Small intestine (tissue), 16 donors: ENCODE measurements around the gene TSHZ1. TPM values are rescaled to one million over a fixed set of nuclear protein-coding genes. Genes with fewer than 3 reads are reported as not detected.

Experiments used
- DNase-seq, 2 donors: peaks; one replicate each; pipeline versions ENCODE4 v3.0.0 to v3.0.0-alpha.2; 2013
- FAIRE-seq: peaks from 2 replicates; lab custom pipeline; 2012; peaks lifted over from hg19 to GRCh38; lab: Jason Lieb, UNC
- H3K27ac ChIP-seq, 3 donors: one replicate each; pipeline ENCODE4 v1.5.1; 2013; ENCODE audit warnings: low read length in 2 of 3, mild to moderate bottlenecking in 2 of 3, control low read depth in 1 of 3, inconsistent platforms in 1 of 3, low read depth in 1 of 3, moderate library complexity in 1 of 3
- H3K27me3 ChIP-seq, 3 donors: one replicate each; pipeline ENCODE4 v1.6.1; 2013; ENCODE audit warnings: low read length in 3 of 3, inconsistent platforms in 1 of 3; ENCODE audit not compliant: control insufficient read depth in 3 of 3, insufficient read depth in 3 of 3
- H3K36me3 ChIP-seq, 3 donors: one replicate each; pipeline ENCODE4 v1.6.1; 2013; ENCODE audit warnings: low read length in 3 of 3, inconsistent platforms in 1 of 3, low read depth in 1 of 3, mild to moderate bottlenecking in 1 of 3, moderate library complexity in 1 of 3; ENCODE audit not compliant: control insufficient read depth in 3 of 3, insufficient read depth in 2 of 3
- H3K4me1 ChIP-seq, 3 donors: one replicate each; pipeline ENCODE4 v1.6.1; 2013; ENCODE audit warnings: low read length in 2 of 3, inconsistent platforms in 1 of 3, low read depth in 1 of 3, mild to moderate bottlenecking in 1 of 3, moderate library complexity in 1 of 3; ENCODE audit not compliant: control insufficient read depth in 3 of 3, insufficient read depth in 2 of 3
- H3K4me3 ChIP-seq, 3 donors: one replicate each; pipeline ENCODE4 v1.5.1; 2013; ENCODE audit warnings: low read length in 3 of 3, control low read depth in 1 of 3, inconsistent platforms in 1 of 3, low read depth in 1 of 3, mild to moderate bottlenecking in 1 of 3, moderate library complexity in 1 of 3
- H3K9me3 ChIP-seq, 2 donors: one replicate each; pipeline ENCODE4 v1.6.1; 2013; ENCODE audit warnings: low read depth in 1 of 2, low read length in 1 of 2; ENCODE audit not compliant: control insufficient read depth in 2 of 2, insufficient read depth in 1 of 2
- WGBS, 3 donors: extraction: QIAGEN DNeasy Blood & Tissue Kit; methylation state at CpG; one replicate each; pipeline ENCODE4 v1.1.7; 2013; 5-methylcytosine and 5-hydroxymethylcytosine counted together
- long read RNA-seq, 10 donors: transcript quantifications; one replicate each; lab custom pipeline, GENCODE V29; 2026
- polyA plus RNA-seq, 4 donors: library from polyadenylated mRNA; stranded (reverse) in 3 of 4; unstranded in 1 of 4; fragments of 200-250 nt in 3 of 4; fragments of 120-200 nt in 1 of 4; gene quantifications; one replicate each; pipeline versions ENCODE4 v1.2.1 to v1.2.3, GENCODE V29; 2013
- donor health status: healthy with polysubstance abuse.
- donor health status: control.
- donor health status: control.
- donor health status: Bipolar disorder and iron deficiency.
- donor health status: healthy.

The TSHZ1 gene
- 10 to 100 TPM in 2 of 4 donors, 1 to 10 TPM in 2; 7.3 to 41.9 (median 10.3) TPM for polyA plus RNA-seq
- long read RNA-seq, donor 1 = 0 reads
- long read RNA-seq, donor 2, full-length matches to known transcripts = 14 of 14 reads
- long read RNA-seq, donor 2, partial matches to known transcripts = 0 of 14 reads
- long read RNA-seq, donor 2, other reads (novel, unspliced or antisense) = 0 of 14 reads
- long read RNA-seq, donor 3, full-length matches to known transcripts = 36 of 36 reads
- long read RNA-seq, donor 3, partial matches to known transcripts = 0 of 36 reads
- long read RNA-seq, donor 3, other reads (novel, unspliced or antisense) = 0 of 36 reads
- long read RNA-seq, donor 4, full-length matches to known transcripts = 4 of 4 reads
- long read RNA-seq, donor 4, partial matches to known transcripts = 0 of 4 reads
- long read RNA-seq, donor 4, other reads (novel, unspliced or antisense) = 0 of 4 reads
- long read RNA-seq, donor 5, full-length matches to known transcripts = 15 of 15 reads
- long read RNA-seq, donor 5, partial matches to known transcripts = 0 of 15 reads
- long read RNA-seq, donor 5, other reads (novel, unspliced or antisense) = 0 of 15 reads
- long read RNA-seq, donor 6, full-length matches to known transcripts = 49 of 55 reads
- long read RNA-seq, donor 6, partial matches to known transcripts = 6 of 55 reads
- long read RNA-seq, donor 6, other reads (novel, unspliced or antisense) = 0 of 55 reads
- long read RNA-seq, donor 7, full-length matches to known transcripts = 28 of 28 reads
- long read RNA-seq, donor 7, partial matches to known transcripts = 0 of 28 reads
- long read RNA-seq, donor 7, other reads (novel, unspliced or antisense) = 0 of 28 reads
- long read RNA-seq, donor 8, full-length matches to known transcripts = 3 of 3 reads
- long read RNA-seq, donor 8, partial matches to known transcripts = 0 of 3 reads
- long read RNA-seq, donor 8, other reads (novel, unspliced or antisense) = 0 of 3 reads
- long read RNA-seq, donor 9, full-length matches to known transcripts = 12 of 12 reads
- long read RNA-seq, donor 9, partial matches to known transcripts = 0 of 12 reads
- long read RNA-seq, donor 9, other reads (novel, unspliced or antisense) = 0 of 12 reads
- long read RNA-seq, donor 10, full-length matches to known transcripts = 65 of 65 reads
- long read RNA-seq, donor 10, partial matches to known transcripts = 0 of 65 reads
- long read RNA-seq, donor 10, other reads (novel, unspliced or antisense) = 0 of 65 reads

- Histone ChIP-seq H3K4me3 (peak within 1 kb of the TSS; percentile 88 to 97 (median 96)), H3K9me3 (no peaks in the 10 kb centered on the region), H3K27ac (peak within 1 kb of the TSS; percentile 94 to 99 (median 94)), H3K27me3 (no peaks in the 10 kb centered on the region), H3K4me1 (peaks cover 3 to 38% (median 18%) of the 10 kb centered on the region in 3 donors), H3K36me3 (peaks cover 0 to 2% (median 0%) of the 10 kb centered on the region in 3 donors)
- DNase-seq (peak; percentile 89 to 91), FAIRE-seq (no peak)
- 1 to 3% (median 2%) methylated on average over 15 of the region's 15 CpGs for WGBS, 3 donors
Observed at GRCh38 chr18:75210274-75211001, at the start of gene TSHZ1. Gene TSHZ1 (plus strand): TSS chr18:75210797. CDS start chr18:75211877, 1,080 bp downstream.

- Histone ChIP-seq H3K27me3 (peaks cover 0 to 7% (median 0%) of the 10 kb centered on the region in 3 donors), H3K4me3 (peak overlapping the region in 1 of 3 donors; percentile 64), H3K4me1 (no peaks in the 10 kb centered on the region), H3K27ac (no peak overlapping the region), H3K9me3 (peaks cover 0 to 12% of the 10 kb centered on the region in 2 donors), H3K36me3 (no peaks in the 10 kb centered on the region)
- 6 to 40% (median 18%) methylated on average over 14 of the region's 14 CpGs for WGBS, 3 donors
- DNase-seq (peak in 1 of 2 donors; percentile 91), FAIRE-seq (no peak)
Observed at GRCh38 chr18:75161256-75162028, 49.2 kb upstream of the TSHZ1 start.

GRCh38 chr18:75162467-75162866 lies 48.1 kb upstream of the TSHZ1 start:
- FAIRE-seq (no peak), DNase-seq (no peak)
- Histone ChIP-seq H3K4me1 (no peaks in the 10 kb centered on the region), H3K27me3 (peaks cover 0 to 7% (median 0%) of the 10 kb centered on the region in 3 donors), H3K9me3 (peaks cover 0 to 12% of the 10 kb centered on the region in 2 donors), H3K4me3 (no peak overlapping the region), H3K36me3 (no peaks in the 10 kb centered on the region), H3K27ac (no peak overlapping the region)
- WGBS, 3 donors = 71 to 77% (median 75%) methylated on average over 3 of the region's 3 CpGs

- WGBS, 3 donors = 93 to 94% (median 93%) methylated on average over 4 of the region's 4 CpGs
- DNase-seq = no peak
- Histone ChIP-seq H3K4me3 (no peak overlapping the region), H3K27me3 (peaks cover 0 to 11% (median 0%) of the 10 kb centered on the region in 3 donors), H3K4me1 (no peaks in the 10 kb centered on the region), H3K27ac (no peak overlapping the region), H3K36me3 (no peaks in the 10 kb centered on the region), H3K9me3 (peaks cover 0 to 12% of the 10 kb centered on the region in 2 donors)
- FAIRE-seq = no peak
Observed at GRCh38 chr18:75162978-75163377, 47.6 kb upstream of the TSHZ1 start.

DNA sequence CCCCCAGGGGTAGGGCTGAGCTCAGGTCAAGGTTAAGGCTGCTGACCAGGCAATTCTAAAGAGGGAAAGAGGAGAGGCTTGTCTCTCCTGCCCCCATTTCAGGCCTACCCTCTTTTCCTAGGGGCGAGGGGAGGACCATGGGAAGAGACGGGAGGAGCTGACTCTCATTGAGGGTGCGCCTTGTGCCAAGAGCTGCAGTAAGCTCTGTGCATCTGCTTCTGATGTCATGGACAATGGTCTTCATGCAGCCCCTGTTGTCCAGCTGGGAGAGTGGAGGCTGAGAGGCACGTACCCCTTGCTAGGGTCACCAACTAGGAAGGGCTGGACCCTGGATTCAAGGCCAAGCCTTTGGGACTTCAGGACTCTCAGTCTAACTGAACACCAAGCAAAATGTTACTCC lies 46.9 kb upstream of the TSHZ1 start:
- WGBS, 3 donors = 91 to 98% (median 92%) methylated on average over 4 of the region's 4 CpGs
- Histone ChIP-seq H3K4me3 (no peak overlapping the region), H3K4me1 (no peaks in the 10 kb centered on the region), H3K36me3 (no peaks in the 10 kb centered on the region), H3K9me3 (peaks cover 0 to 12% of the 10 kb centered on the region in 2 donors), H3K27ac (no peak overlapping the region), H3K27me3 (peaks cover 0 to 11% (median 0%) of the 10 kb centered on the region in 3 donors)
- FAIRE-seq (no peak), DNase-seq (no peak)

- H3K9me3 ChIP-seq = peaks cover 0 to 12% of the 10 kb centered on the region in 2 donors
- FAIRE-seq (no peak), DNase-seq (no peak)
- H3K27ac ChIP-seq = no peak overlapping the region
- H3K36me3 ChIP-seq = no peaks in the 10 kb centered on the region
- no peaks in the 10 kb centered on the region for H3K4me1 ChIP-seq
- peaks cover 0 to 13% (median 0%) of the 10 kb centered on the region in 3 donors for H3K27me3 ChIP-seq
- 49 to 82% (median 54%) methylated on average over 3 of the region's 3 CpGs for WGBS, 3 donors
- H3K4me3 ChIP-seq = no peak overlapping the region
Observed at GRCh38 chr18:75164479-75164878, 46.1 kb upstream of the TSHZ1 start.

DNA sequence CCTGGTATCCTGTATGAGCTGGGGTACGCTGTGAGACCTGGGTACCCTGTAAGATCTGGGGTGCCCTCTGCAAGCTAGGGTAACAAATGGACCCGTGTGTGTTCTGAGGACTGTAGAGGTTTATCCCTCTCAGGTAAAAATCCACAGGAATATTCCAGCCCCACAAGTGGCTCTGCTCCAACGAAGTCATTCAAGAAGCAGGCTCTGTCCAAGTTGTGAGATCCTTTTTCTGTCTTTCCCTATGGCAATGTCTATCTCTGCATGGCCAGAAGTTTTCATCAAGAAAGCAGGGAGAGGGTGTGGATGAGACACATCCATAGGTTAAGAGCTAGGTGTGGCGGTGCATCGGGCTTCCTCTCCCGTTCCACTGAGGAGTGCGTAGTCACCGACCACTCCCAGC lies 44.7 kb upstream of the TSHZ1 start:
- Histone ChIP-seq H3K27me3 (peaks cover 0 to 8% (median 0%) of the 10 kb centered on the region in 3 donors), H3K9me3 (peaks cover 0 to 12% of the 10 kb centered on the region in 2 donors), H3K27ac (no peak overlapping the region), H3K36me3 (no peaks in the 10 kb centered on the region), H3K4me3 (no peak overlapping the region), H3K4me1 (no peaks in the 10 kb centered on the region)
- FAIRE-seq = no peak
- no peak for DNase-seq
- WGBS, 3 donors = 83 to 92% (median 88%) methylated on average over 8 of the region's 8 CpGs
